Immature natural killer cell (primary cell): ENCODE measurements around the gene LYL1. TPM values are rescaled to one million over a fixed set of nuclear protein-coding genes. Genes with fewer than 3 reads are reported as not detected.
A peak's percentile ranks its signal among the peaks of the same experiment; 100 is the strongest.

Experiments
- DNase-seq, 3 donors: peaks; one replicate each; pipeline ENCODE4 v3.0.0; 2022; ENCODE audit warnings: mixed read lengths in 1 of 3
- H3K27ac Mint-ChIP-seq, 6 donors: one replicate each; pipeline ENCODE4 v1.8.0; 2020; ENCODE audit warnings: mixed read lengths in 6 of 6, mild to moderate bottlenecking in 5 of 6, inconsistent platforms in 4 of 6, moderate library complexity in 3 of 6
- H3K27me3 Mint-ChIP-seq, 3 donors: one replicate each; pipeline ENCODE4 v1.8.0; 2020 to 2021; ENCODE audit warnings: low read depth in 3 of 3, mild to moderate bottlenecking in 3 of 3, mixed read lengths in 3 of 3, moderate library complexity in 3 of 3, inconsistent platforms in 1 of 3
- H3K36me3 Mint-ChIP-seq, 3 donors: one replicate each; pipeline ENCODE4 v1.8.0; 2020; ENCODE audit warnings: mixed read lengths in 3 of 3, inconsistent platforms in 2 of 3, mild to moderate bottlenecking in 2 of 3
- H3K4me1 Mint-ChIP-seq, 2 donors: one replicate each; pipeline ENCODE4 v1.8.0; 2020; ENCODE audit warnings: inconsistent platforms in 2 of 2, mild to moderate bottlenecking in 2 of 2, mixed read lengths in 2 of 2, moderate library complexity in 1 of 2
- H3K4me3 Mint-ChIP-seq, 5 donors: one replicate each; pipeline ENCODE4 v1.8.0; 2020; ENCODE audit warnings: mild to moderate bottlenecking in 5 of 5, mixed read lengths in 5 of 5, inconsistent platforms in 3 of 5, moderate library complexity in 3 of 5
- H3K9me3 Mint-ChIP-seq, 6 donors: one replicate each; pipeline ENCODE4 v1.8.0; 2020; ENCODE audit warnings: mild to moderate bottlenecking in 6 of 6, mixed read lengths in 6 of 6, inconsistent platforms in 4 of 6, moderate library complexity in 3 of 6
- polyA plus RNA-seq, 3 donors: library from polyadenylated mRNA; unstranded; fragments of 300-500 nt; fragmentation: Illumina TruSeq; gene quantifications; one replicate each; pipeline ENCODE4 v1.2.3, GENCODE V29; 2021

Gene LYL1
- polyA plus RNA-seq, 3 donors from 2014 or later, result 1.1 to 2.2 (median 2.1) TPM

DNA sequence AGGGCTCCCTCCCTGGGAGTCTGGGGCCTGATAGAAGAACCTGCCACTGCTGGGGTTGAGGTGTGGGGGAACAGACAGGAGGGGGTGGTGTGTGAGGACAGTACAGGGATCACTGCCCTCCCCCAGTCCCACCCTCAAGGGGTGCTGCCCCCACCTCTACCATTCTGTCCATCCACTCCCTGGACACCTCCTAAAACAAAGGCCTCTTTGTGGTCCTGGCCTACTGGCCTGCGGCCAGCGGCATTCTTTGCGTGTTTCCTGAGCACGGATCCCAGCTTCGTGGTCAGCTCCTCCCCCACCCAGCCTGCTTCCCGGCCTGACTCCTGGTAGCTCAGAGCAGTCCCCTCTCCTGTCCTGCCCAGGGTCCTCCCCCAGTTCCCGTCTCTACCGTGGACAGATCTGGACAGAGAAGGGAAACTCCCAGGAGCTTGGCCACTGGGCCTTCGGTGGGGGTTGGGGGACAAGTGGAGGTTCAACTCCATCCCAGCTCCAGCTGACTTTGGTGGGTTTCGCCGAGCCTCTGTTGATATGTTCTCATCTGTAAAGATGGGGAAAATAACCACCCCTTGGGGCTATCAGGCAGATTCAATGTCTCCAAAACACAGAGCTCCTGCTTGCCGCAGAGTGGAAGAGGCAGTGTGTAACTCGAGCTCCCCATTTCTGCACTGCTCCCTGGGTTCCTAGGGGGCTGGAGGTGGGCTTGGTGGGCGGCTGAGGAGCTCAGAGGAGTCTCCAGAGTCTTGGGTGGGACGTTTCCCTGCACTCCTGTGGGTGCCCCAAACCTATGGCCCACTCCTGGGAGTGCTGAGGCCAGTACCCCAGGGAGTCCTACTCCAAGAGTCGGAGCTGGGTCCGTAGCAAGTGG is 48.7 kb downstream of the LYL1 start:
- no peak overlapping the region for H3K4me3 Mint-ChIP-seq
- peaks cover 4 to 7% (median 5%) of the 10 kb centered on the region in 3 donors for H3K27me3 Mint-ChIP-seq
- H3K9me3 Mint-ChIP-seq, result no peaks in the 10 kb centered on the region
- peaks cover 0 to 4% (median 0%) of the 10 kb centered on the region in 3 donors for H3K36me3 Mint-ChIP-seq
- DNase-seq, result no peak
- peaks cover 2 to 7% of the 10 kb centered on the region in 2 donors for H3K4me1 Mint-ChIP-seq
- peak overlapping the region in 1 of 6 donors; percentile 62 for H3K27ac Mint-ChIP-seq

DNA sequence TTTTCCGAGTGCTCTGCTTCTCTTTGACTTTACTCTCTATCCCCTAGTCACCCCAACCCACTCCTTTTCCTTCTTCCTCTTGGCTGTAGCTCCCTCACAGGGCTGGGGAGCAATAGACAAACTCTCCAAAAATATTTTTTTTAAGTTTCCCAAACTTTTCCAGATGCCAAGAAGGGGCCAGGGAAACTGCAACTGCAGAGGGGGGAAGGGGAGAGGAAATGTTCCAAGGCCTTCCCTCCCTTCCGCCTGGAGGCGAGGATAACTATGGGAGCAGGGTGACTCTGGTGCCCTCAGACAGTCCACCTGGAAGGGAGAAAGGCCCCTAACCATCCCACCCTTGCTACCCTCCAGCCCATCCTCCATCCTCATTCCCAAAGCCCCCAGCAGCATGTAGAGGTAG is 49.4 kb downstream of the LYL1 start:
- peak overlapping the region in 1 of 5 donors; percentile 8 for H3K4me3 Mint-ChIP-seq
- H3K9me3 Mint-ChIP-seq, result no peaks in the 10 kb centered on the region
- no peak for DNase-seq
- peaks cover 3 to 7% (median 3%) of the 10 kb centered on the region in 3 donors for H3K27me3 Mint-ChIP-seq
- peaks cover 2 to 7% of the 10 kb centered on the region in 2 donors for H3K4me1 Mint-ChIP-seq
- peak overlapping the region in 2 of 6 donors; percentile 50 to 53 for H3K27ac Mint-ChIP-seq
- H3K36me3 Mint-ChIP-seq, result peaks cover 0 to 4% (median 0%) of the 10 kb centered on the region in 3 donors

DNA sequence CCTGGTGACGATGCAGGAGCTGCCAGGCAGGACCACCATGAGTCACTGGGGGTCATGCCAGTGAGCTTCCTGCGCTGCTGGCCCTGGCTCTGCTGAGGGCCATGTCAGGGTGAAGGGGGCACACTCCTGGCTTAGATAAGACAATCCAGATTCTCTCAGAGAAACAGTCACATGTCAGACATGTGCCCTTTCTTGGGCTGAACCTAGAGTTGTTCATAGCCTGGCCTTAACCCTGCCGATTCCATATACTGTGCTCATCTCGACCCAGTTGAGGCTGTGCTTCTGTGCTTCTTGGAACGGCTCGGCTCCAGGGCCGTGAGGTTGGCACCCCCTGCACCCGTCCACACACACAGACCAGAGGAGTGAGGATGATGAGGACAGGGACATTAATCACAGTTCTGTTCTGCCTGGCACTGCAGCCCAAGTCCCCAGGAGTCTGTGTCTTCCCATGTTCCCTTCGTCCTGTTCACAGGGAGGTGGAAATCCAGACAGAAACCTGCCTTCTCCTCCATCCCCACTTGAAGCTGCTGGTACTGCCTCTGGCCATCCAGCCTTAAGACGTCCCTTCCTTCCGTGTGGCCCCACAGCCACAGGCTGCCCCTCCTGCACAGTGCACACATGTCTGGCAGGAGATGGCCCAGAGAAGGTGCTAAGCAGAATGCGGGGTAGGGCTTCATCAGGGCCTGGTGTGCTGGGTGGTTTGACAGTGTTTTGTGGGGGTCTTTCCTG is 50.0 kb downstream of the LYL1 start:
- peaks cover 0 to 4% (median 0%) of the 10 kb centered on the region in 3 donors for H3K36me3 Mint-ChIP-seq
- peaks cover 3 to 7% (median 3%) of the 10 kb centered on the region in 3 donors for H3K27me3 Mint-ChIP-seq
- no peak for DNase-seq
- peak overlapping the region in 2 of 6 donors; percentile 50 to 61 for H3K27ac Mint-ChIP-seq
- H3K4me1 Mint-ChIP-seq, result peaks cover 4 to 12% of the 10 kb centered on the region in 2 donors
- no peaks in the 10 kb centered on the region for H3K9me3 Mint-ChIP-seq
- H3K4me3 Mint-ChIP-seq, result no peak overlapping the region

- DNase-seq, result no peak
- Mint-ChIP-seq H3K36me3 (peaks cover 0 to 4% (median 0%) of the 10 kb centered on the region in 3 donors), H3K4me3 (peak overlapping the region in 3 of 5 donors; percentile 6 to 41 (median 41)), H3K4me1 (peaks cover 9 to 21% of the 10 kb centered on the region in 2 donors), H3K27ac (peak overlapping the region in 1 of 6 donors; percentile 60), H3K9me3 (no peaks in the 10 kb centered on the region), H3K27me3 (peaks cover 3 to 9% (median 3%) of the 10 kb centered on the region in 3 donors)
Observed at GRCh38 chr19:13051557-13052165, 51.0 kb downstream of the LYL1 start.

GRCh38 chr19:13050274-13050673 is 52.4 kb downstream of the LYL1 start:
- peaks cover 7 to 9% (median 7%) of the 10 kb centered on the region in 3 donors for H3K27me3 Mint-ChIP-seq
- no peak for DNase-seq
- H3K4me3 Mint-ChIP-seq, result peak overlapping the region in 1 of 5 donors; percentile 8

More at GRCh38 chr19:13050274-13050673, 52.4 kb downstream of the LYL1 start:
- Mint-ChIP-seq H3K36me3 (peaks cover 0 to 4% (median 0%) of the 10 kb centered on the region in 3 donors), H3K27ac (peak overlapping the region in 3 of 6 donors; percentile 3 to 60 (median 34)), H3K9me3 (no peaks in the 10 kb centered on the region), H3K4me1 (peaks cover 22 to 35% of the 10 kb centered on the region in 2 donors)

Other genes with a start within 250 kb of the LYL1 start
- 100 to 1,000 TPM in 1 of 3 donors, 10 to 100 TPM in 2; 72.6 to 108 (median 83.5) TPM for gene DNASE2, start 221.4 kb downstream of the LYL1 start, polyA plus RNA-seq
- 1 to 10 TPM in 1 of 3 donors, under 1 TPM in 2; 0.15 to 1.8 (median 0.20) TPM for gene KLF1, start 215.7 kb downstream of the LYL1 start, polyA plus RNA-seq
- 10 to 100 TPM; 17.0 to 21.6 (median 18.4) TPM for gene GCDH, start 211.7 kb downstream of the LYL1 start, polyA plus RNA-seq
- gene SYCE2, start 183.6 kb downstream of the LYL1 start, polyA plus RNA-seq, result under 1 TPM in 1 of 3 donors, not detected in 2; 0.20 TPM
- gene FARSA, start 169.1 kb downstream of the LYL1 start, polyA plus RNA-seq, result 10 to 100 TPM; 57.2 to 82.0 (median 71.1) TPM
- 100 to 1,000 TPM; 125 to 301 (median 238) TPM for gene CALR, start 164.2 kb downstream of the LYL1 start, polyA plus RNA-seq
- 100 to 1,000 TPM in 1 of 3 donors, 10 to 100 TPM in 2; 68.9 to 121 (median 69.4) TPM for gene RAD23A, start 157.0 kb downstream of the LYL1 start, polyA plus RNA-seq
- gene GADD45GIP1, start 145.6 kb downstream of the LYL1 start, polyA plus RNA-seq, result 10 to 100 TPM; 37.4 to 69.1 (median 56.8) TPM
- gene DAND5, start 133.3 kb downstream of the LYL1 start, polyA plus RNA-seq, result not detected
- under 1 TPM in 1 of 3 donors, not detected in 2; 0.49 TPM for gene NFIX, start 107.4 kb downstream of the LYL1 start, polyA plus RNA-seq
- gene TRMT1, start 13.9 kb upstream of the LYL1 start, polyA plus RNA-seq, result 10 to 100 TPM; 13.2 to 16.5 (median 16.3) TPM
- 1 to 10 TPM in 2 of 3 donors, not detected in 1; 1.2 to 2.8 TPM for gene NACC1, start 15.4 kb upstream of the LYL1 start, polyA plus RNA-seq
- 10 to 100 TPM; 56.8 to 92.5 (median 66.0) TPM for gene STX10, start 47.5 kb upstream of the LYL1 start, polyA plus RNA-seq
- 100 to 1,000 TPM; 395 to 487 (median 487) TPM for gene IER2, start 47.6 kb upstream of the LYL1 start, polyA plus RNA-seq